HepG2 (cell line): ENCODE data around the gene RAB28. TPM values are rescaled to one million over a fixed set of nuclear protein-coding genes. Genes with fewer than 3 reads are reported as not detected.

Experiments
- ATAC-seq: fragments of 200-7000 bp; cut with Tn5 transposase; 3 replicates; pipeline ENCODE4 v1.9.1; 2020; ENCODE audit warnings: mild to moderate bottlenecking, moderate library complexity
- BruUV-seq: library from RNA; stranded (reverse); fragments of 400-500 nt; replicated peaks from 2 replicates; lab custom pipeline; 2021; lab: Mats Ljungman, UMichigan
- CTCF ChIA-PET: fragments of 300-600 bp; formaldehyde crosslinking; extraction: SDS; loops from one replicate; lab custom pipeline; 2021; ENCODE audit warnings: low total read pairs, inconsistent platforms, low intra/inter-chr PET ratio; lab: Yijun Ruan, JAX
- POLR2A ChIA-PET: fragments of 350-600 bp; sonication (Branson Sonifier 250); formaldehyde crosslinking; loops from one replicate; lab custom pipeline; 2020; ENCODE audit warnings: antibody characterized with exemption, inconsistent platforms; lab: Yijun Ruan, JAX
- DNase-seq: peaks from one replicate; pipeline ENCODE4 v3.0.0-alpha.2; 2015; ENCODE audit warnings: low spot score
- FAIRE-seq: peaks from 3 replicates; lab custom pipeline; 2011; peaks lifted over from hg19 to GRCh38; lab: Jason Lieb, UNC
- H2AFZ ChIP-seq: one replicate; pipeline ENCODE4 v1.6.1; 2011; ENCODE audit warnings: low read length, inconsistent platforms
- H3K27ac ChIP-seq: fragments of 300-600 bp; 3 replicates; pipeline ENCODE4 v1.8.0; 2011; ENCODE audit warnings: mixed run types, mild to moderate bottlenecking, mixed read lengths, low read length, inconsistent platforms; ENCODE audit not compliant: insufficient read depth; ENCODE audit errors: extremely low read length
- H3K27me3 ChIP-seq, 2 experiments: fragments of 200-600 bp in 1 of 2; 2 replicates in 1 of 2; 3 replicates in 1 of 2; pipeline versions ENCODE4 v1.6.0 to v1.8.0; 2011; ENCODE audit warnings: low read length in 2 of 2, mild to moderate bottlenecking in 2 of 2, moderate library complexity in 2 of 2, inconsistent platforms in 1 of 2; ENCODE audit not compliant: insufficient read depth in 2 of 2, control insufficient read depth in 1 of 2
- H3K36me3 ChIP-seq, 2 experiments: fragments of 200-600 bp in 1 of 2; replicated peaks in 1 of 2; 2 replicates in 1 of 2; 3 replicates in 1 of 2; pipeline versions ENCODE4 v1.5.1 to v1.8.0; 2011; ENCODE audit warnings: low read length in 2 of 2, inconsistent platforms in 1 of 2; ENCODE audit not compliant: insufficient read depth in 2 of 2, control insufficient read depth in 1 of 2
- H3K4me1 ChIP-seq: 2 replicates; pipeline ENCODE4 v1.5.1; 2012; ENCODE audit warnings: low read length, inconsistent platforms; ENCODE audit not compliant: insufficient read depth
- H3K4me2 ChIP-seq: 2 replicates; pipeline ENCODE4 v1.6.0; 2011; ENCODE audit warnings: low read depth, low read length, inconsistent platforms
- H3K4me3 ChIP-seq, 3 experiments: fragments of 200-600 bp in 1 of 3; sonication (generic), shearing (Covaris generic) in 1 of 3; replicated peaks in 1 of 3; 2 replicates each; pipeline ENCODE4 v1.5.1; 2011 to 2016; ENCODE audit warnings: low read length in 3 of 3, inconsistent platforms in 2 of 3, low read depth in 2 of 3, mild to moderate bottlenecking in 2 of 3, control low read depth in 1 of 3, mixed read lengths in 1 of 3; ENCODE audit not compliant: insufficient read depth in 1 of 3
- H3K79me2 ChIP-seq: one replicate; pipeline ENCODE4 v1.6.1; 2011; ENCODE audit warnings: low read length, inconsistent platforms; ENCODE audit not compliant: insufficient read depth
- H3K9ac ChIP-seq: 2 replicates; pipeline ENCODE4 v1.6.0; 2011; ENCODE audit warnings: mild to moderate bottlenecking, low read depth, low read length, inconsistent platforms; ENCODE audit not compliant: insufficient read depth
- H3K9me3 ChIP-seq: 2 replicates; pipeline ENCODE4 v1.5.1; 2012; ENCODE audit warnings: mild to moderate bottlenecking, low read length
- H4K20me1 ChIP-seq: 2 replicates; pipeline ENCODE4 v1.6.0; 2011; ENCODE audit warnings: inconsistent platforms, mild to moderate bottlenecking, low read length, moderate library complexity; ENCODE audit not compliant: insufficient read depth
- AGO1 ChIP-seq: fragments of 200-400 bp; formaldehyde crosslinking; IDR thresholded peaks from 2 replicates; pipeline ENCODE4 v1.6.1; 2017; ENCODE audit warnings: mild to moderate bottlenecking, low read depth, low read length, moderate library complexity; ENCODE audit not compliant: poor library complexity, severe bottlenecking
- ATF7 ChIP-seq, 2 experiments: fragments of 450-650 bp in 1 of 2; sonication (generic) in 1 of 2; formaldehyde crosslinking in 1 of 2; IDR thresholded peaks; 2 replicates each; pipeline versions ENCODE4 v1.4.0 to v1.6.1; 2016 to 2020; ENCODE audit warnings: antibody characterized with exemption in 1 of 2, mild to moderate bottlenecking in 1 of 2, missing genetic modification reagents in 1 of 2
- BRD4 ChIP-seq: sonication (generic); formaldehyde crosslinking; IDR thresholded peaks from 2 replicates; pipeline ENCODE4 v1.4.0; 2020; ENCODE audit warnings: missing genetic modification reagents
- CREB1 ChIP-seq, 2 experiments: fragments of 450-650 bp in 1 of 2; IDR thresholded peaks; 2 replicates each; pipeline ENCODE4 v1.6.1; 2016 to 2017; ENCODE audit warnings: control low read depth in 1 of 2, mild to moderate bottlenecking in 1 of 2, missing compliant biosample characterization in 1 of 2, missing genetic modification characterization in 1 of 2
- EED ChIP-seq: sonication (generic); formaldehyde crosslinking; IDR thresholded peaks from 2 replicates; pipeline ENCODE4 v1.5.0; 2020; ENCODE audit warnings: mild to moderate bottlenecking, missing genetic modification reagents
- ETS1 ChIP-seq: sonication (generic); formaldehyde crosslinking; IDR thresholded peaks from 2 replicates; pipeline ENCODE4 v1.4.0; 2020; ENCODE audit warnings: missing genetic modification reagents
- KLF13 ChIP-seq: sonication (generic); formaldehyde crosslinking; IDR thresholded peaks from 2 replicates; pipeline ENCODE4 v1.4.0; 2020; ENCODE audit warnings: mild to moderate bottlenecking, missing genetic modification reagents
- MAFF ChIP-seq: IDR thresholded peaks from 2 replicates; pipeline ENCODE4 v1.6.1; 2011; ENCODE audit warnings: low read depth, low read length, improper control_type of control experiment
- MAFK ChIP-seq, 2 experiments: IDR thresholded peaks in 1 of 2; conservative IDR thresholded peaks in 1 of 2; 2 replicates each; pipeline ENCODE4 v1.6.1; 2011; ENCODE audit warnings: improper control_type of control experiment in 2 of 2, low read length in 2 of 2
- MEF2D ChIP-seq: sonication (generic); formaldehyde crosslinking; IDR thresholded peaks from 2 replicates; pipeline ENCODE4 v1.5.1; 2020; ENCODE audit warnings: mild to moderate bottlenecking, missing genetic modification reagents
- MXD4 ChIP-seq: IDR thresholded peaks from 2 replicates; pipeline ENCODE4 v1.6.1; 2016; ENCODE audit warnings: mild to moderate bottlenecking, missing biosample characterization, missing genetic modification reagents
- NCOA2 ChIP-seq: sonication (generic); formaldehyde crosslinking; IDR thresholded peaks from 2 replicates; pipeline ENCODE4 v1.8.0; 2022; ENCODE audit warnings: inconsistent platforms
- NFIC ChIP-seq: IDR thresholded peaks from 2 replicates; pipeline ENCODE4 v1.6.1; 2012; ENCODE audit warnings: mild to moderate bottlenecking, low read length, inconsistent platforms
- NFRKB ChIP-seq: fragments of 450-650 bp; IDR thresholded peaks from 2 replicates; pipeline ENCODE4 v1.6.1; 2017
- REXO4 ChIP-seq: sonication (generic); formaldehyde crosslinking; IDR thresholded peaks from 2 replicates; pipeline ENCODE4 v1.8.0; 2022; ENCODE audit warnings: missing genetic modification reagents, mild to moderate bottlenecking, borderline replicate concordance
- SRSF4 ChIP-seq: fragments of 200-400 bp; formaldehyde crosslinking; IDR thresholded peaks from one replicate; pipeline ENCODE4 v1.6.1; 2018; ENCODE audit warnings: mild to moderate bottlenecking, low read depth, low read length, moderate library complexity; ENCODE audit not compliant: poor library complexity, severe bottlenecking
- TRAFD1 ChIP-seq: sonication (generic); formaldehyde crosslinking; IDR thresholded peaks from 2 replicates; pipeline ENCODE4 v1.5.1; 2020; ENCODE audit warnings: missing genetic modification reagents, mild to moderate bottlenecking, borderline replicate concordance
- ZBTB20 ChIP-seq: sonication (generic); formaldehyde crosslinking; IDR thresholded peaks from 2 replicates; pipeline ENCODE4 v1.8.1; 2023; ENCODE audit warnings: missing genetic modification reagents, low read depth, mild to moderate bottlenecking, borderline replicate concordance
- ZBTB46 ChIP-seq: sonication (generic); formaldehyde crosslinking; IDR thresholded peaks from 2 replicates; pipeline ENCODE4 v1.4.0; 2020; ENCODE audit warnings: mild to moderate bottlenecking, missing genetic modification reagents, borderline replicate concordance
- ZNF317 ChIP-seq: sonication (generic); formaldehyde crosslinking; IDR thresholded peaks from 2 replicates; pipeline ENCODE4 v1.5.0; 2020; ENCODE audit warnings: mild to moderate bottlenecking, missing genetic modification reagents
- WGBS: methylation state at CpG from one replicate; pipeline ENCODE4 v1.1.6; 2017; ENCODE audit warnings: low lambda C conversion rate; 5-methylcytosine and 5-hydroxymethylcytosine counted together
- in situ Hi-C: cut with HindIII; loops from 2 replicates; pipeline ENCODE4 v1.10.0; 2017; ENCODE audit warnings: low pct_unique_long_range_greater_than_20kb; ENCODE audit not compliant: extremely low pct_ligation_motif_present
- intact Hi-C: fragments of 100-400 bp; cut with micrococcal nuclease; formaldehyde crosslinking; loops from one replicate; pipeline ENCODE4 v1.10.0; 2022; ENCODE audit not compliant: unreplicated experiment
- polyA plus RNA-seq, 8 experiments: library from polyadenylated mRNA; depleted of rRNA in 3 of 8; stranded (reverse) in 7 of 8; unstranded in 1 of 8; fragments of >200 nt; fragmentation: Illumina TruSeq in 4 of 8; extraction: Trizol in 4 of 8; gene quantifications; 2 replicates each; pipeline versions ENCODE4 v1.2.1 to v1.2.3, GENCODE V29; 2011 to 2016; ENCODE audit warnings: low read depth in 4 of 8, missing spikeins in 1 of 8, mixed read lengths in 1 of 8; ENCODE audit not compliant: insufficient read depth in 1 of 8
- total RNA-seq, 5 experiments: library from RNA; depleted of rRNA; stranded (reverse); fragments of >200 nt; fragmentation: Illumina TruSeq; extraction: Trizol; gene quantifications; 2 replicates each; pipeline ENCODE4 v1.2.3, GENCODE V29; 2016; ENCODE audit warnings: low read depth in 1 of 5

RAB28 gene
- total and polyA plus RNA-seq, 2 of the 13 experiments (the other 11 are each of a cell fraction or from before 2014, with no cell fraction given), result 11.8 to 18.2 TPM

GRCh38 chr4:13415068-13415785, 68.9 kb downstream of the RAB28 start:
- Histone ChIP-seq H3K4me1 (no peaks in the 10 kb centered on the region), H3K27ac (no peak overlapping the region), H3K27me3 (no peaks in the 10 kb centered on the region), H3K36me3 (no peaks in the 10 kb centered on the region), H3K9me3 (no peaks in the 10 kb centered on the region), H2AFZ (no peak overlapping the region), H3K4me3 (no peak overlapping the region), H3K4me2 (no peak overlapping the region), H3K9ac (no peak overlapping the region), H3K79me2 (no peaks in the 10 kb centered on the region), H4K20me1 (no peaks in the 10 kb centered on the region)
- no TSS peak for BruUV-seq
- intact Hi-C loops (no loop called here), in situ Hi-C loops (no loop called here)
- FAIRE-seq (no peak), ATAC-seq (no peak), DNase-seq (no peak)
- CTCF ChIA-PET, result no interaction called here
- POLR2A ChIA-PET, result no interaction called here
- 94% methylated on average over 8 of the region's 32 CpGs for WGBS
- no peak for TF ChIP-seq MXD4 (CRISPR knock-in tag)
- peak; percentile 36 to 59; a peak in 2 of 4 replicates for TF ChIP-seq MAFK (conservative IDR thresholded peaks at IDR 0.05 in 1 of 2, IDR thresholded peaks at IDR 0.05 in 1 of 2; ENCODE audit: low read length in 2 of 2)
- no peak for TF ChIP-seq KLF13 (CRISPR knock-in tag)
- TF ChIP-seq EED, result no peak
- TF ChIP-seq AGO1, result no peak
- peak; percentile 92 for TF ChIP-seq ATF7 (IDR thresholded peaks at IDR 0.05)
- no peak for TF ChIP-seq ATF7 (CRISPR knock-in tag; IDR thresholded peaks at IDR 0.05)
- no peak for TF ChIP-seq ZNF317 (CRISPR knock-in tag)
- TF ChIP-seq BRD4 (CRISPR knock-in tag), result no peak
- 0 out of 2 replicates have a peak, but pooled peaks have one; percentile 25 for TF ChIP-seq CREB1 (IDR thresholded peaks at IDR 0.05)
- no peak for TF ChIP-seq CREB1 (CRISPR knock-in tag; IDR thresholded peaks at IDR 0.05)
- no peak for TF ChIP-seq REXO4 (CRISPR knock-in tag)
- no peak for TF ChIP-seq TRAFD1
- TF ChIP-seq NFRKB, result no peak
- peak; percentile 52; the same call in 1 of the 2 replicates for TF ChIP-seq MAFF
- TF ChIP-seq SRSF4, result no peak
- no peak for TF ChIP-seq ZBTB20 (CRISPR knock-in tag)
- TF ChIP-seq NFIC, result no peak
- no peak for TF ChIP-seq ZBTB46 (CRISPR knock-in tag)
- no peak for TF ChIP-seq NCOA2 (CRISPR knock-in tag)
- no peak for TF ChIP-seq MEF2D (CRISPR knock-in tag)
- no peak for TF ChIP-seq ETS1 (CRISPR knock-in tag)
